IMR-90 (cell line): Measurements from ENCODE around the gene KBTBD8. TPM values are rescaled to one million over a fixed set of nuclear protein-coding genes. Genes with fewer than 3 reads are reported as not detected.

Source experiments
- ATAC-seq: fragments of 200-7000 bp; cut with Tn5 transposase; 2 replicates; pipeline ENCODE4 v1.9.1; 2020; ENCODE audit warnings: low read depth, mild to moderate bottlenecking, moderate library complexity
- BruUV-seq: library from RNA; stranded (reverse); fragments of 400-500 nt; replicated peaks from 2 replicates; lab custom pipeline; 2021; lab: Mats Ljungman, UMichigan
- CTCF ChIA-PET: fragments of 300-600 bp; formaldehyde crosslinking; extraction: SDS; loops from one replicate; lab custom pipeline; 2021; ENCODE audit warnings: antibody characterized with exemption; lab: Yijun Ruan, JAX
- POLR2A ChIA-PET: fragments of 300-600 bp; sonication (Branson Sonifier 250); formaldehyde crosslinking; loops from one replicate; lab custom pipeline; 2022; ENCODE audit warnings: antibody characterized with exemption; ENCODE audit not compliant: unreplicated experiment; lab: Charles Lee
- DNase-seq: peaks from one replicate; pipeline ENCODE4 v3.0.0; 2013
- H2AFZ ChIP-seq: replicated peaks from 2 replicates; pipeline ENCODE3; 2013; ENCODE audit warnings: low read length, mild to moderate bottlenecking; ENCODE audit not compliant: poor library complexity
- H2AK5ac ChIP-seq: 2 replicates; pipeline ENCODE4 v1.6.1; 2013; ENCODE audit warnings: low read depth, low read length, inconsistent platforms
- H2AK9ac ChIP-seq: replicated peaks from 2 replicates; pipeline ENCODE3; 2013; ENCODE audit warnings: mild to moderate bottlenecking, low read depth, low read length, moderate library complexity; ENCODE audit not compliant: poor library complexity
- H2BK120ac ChIP-seq: 2 replicates; pipeline ENCODE4 v1.6.1; 2013; ENCODE audit warnings: low read depth, low read length, inconsistent platforms
- H2BK15ac ChIP-seq: 3 replicates; pipeline ENCODE4 v1.6.1; 2013; ENCODE audit warnings: low read depth, low read length, inconsistent platforms
- H2BK20ac ChIP-seq: 2 replicates; pipeline ENCODE4 v1.6.1; 2013; ENCODE audit warnings: low read depth, mild to moderate bottlenecking, inconsistent platforms, low read length, moderate library complexity
- H2BK5ac ChIP-seq: 2 replicates; pipeline ENCODE4 v1.6.1; 2013; ENCODE audit warnings: mild to moderate bottlenecking, low read depth, low read length, inconsistent platforms; ENCODE audit not compliant: poor library complexity, severe bottlenecking
- H3K14ac ChIP-seq: replicated peaks from 2 replicates; pipeline ENCODE4 v1.6.1; 2013; ENCODE audit warnings: low read depth, low read length, inconsistent platforms
- H3K18ac ChIP-seq: 2 replicates; pipeline ENCODE4 v1.6.1; 2013; ENCODE audit warnings: low read depth, low read length, control low read depth
- H3K23ac ChIP-seq: 2 replicates; pipeline ENCODE4 v1.6.1; 2013; ENCODE audit warnings: low read depth, low read length, inconsistent platforms
- H3K27ac ChIP-seq: 2 replicates; pipeline ENCODE4 v1.5.1; 2013; ENCODE audit warnings: mild to moderate bottlenecking, control low read depth, low read length; ENCODE audit not compliant: insufficient read depth
- H3K27me3 ChIP-seq: 2 replicates; pipeline ENCODE4 v1.6.1; 2013; ENCODE audit warnings: low read length; ENCODE audit not compliant: control insufficient read depth, insufficient read depth
- H3K36me3 ChIP-seq: 2 replicates; pipeline ENCODE4 v1.6.1; 2013; ENCODE audit warnings: low read length, mixed read lengths; ENCODE audit not compliant: control insufficient read depth, insufficient read depth
- H3K4ac ChIP-seq: 2 replicates; pipeline ENCODE4 v1.6.1; 2013; ENCODE audit warnings: low read depth, low read length, inconsistent platforms
- H3K4me1 ChIP-seq: 2 replicates; pipeline ENCODE4 v1.6.1; 2013; ENCODE audit warnings: low read length, mixed read lengths; ENCODE audit not compliant: control insufficient read depth, insufficient read depth
- H3K4me2 ChIP-seq: 2 replicates; pipeline ENCODE4 v1.6.1; 2013; ENCODE audit warnings: low read depth, mild to moderate bottlenecking, control low read depth, low read length, moderate library complexity
- H3K4me3 ChIP-seq: 2 replicates; pipeline ENCODE4 v1.5.1; 2013; ENCODE audit warnings: low read depth, mild to moderate bottlenecking, control low read depth, low read length, moderate library complexity; ENCODE audit not compliant: insufficient read depth
- H3K56ac ChIP-seq: 2 replicates; pipeline ENCODE4 v1.6.1; 2013; ENCODE audit warnings: low read length, inconsistent platforms; ENCODE audit not compliant: insufficient read depth; ENCODE audit errors: extremely low read depth
- H3K79me1 ChIP-seq, 2 experiments: 2 replicates each; pipeline ENCODE4 v1.6.1; 2013; ENCODE audit warnings: low read length in 2 of 2, inconsistent platforms in 1 of 2, low read depth in 1 of 2
- H3K9ac ChIP-seq: 2 replicates; pipeline ENCODE4 v1.6.1; 2013; ENCODE audit warnings: low read depth, low read length, control low read depth
- H3K9me1 ChIP-seq: 2 replicates; pipeline ENCODE4 v1.6.1; 2013; ENCODE audit warnings: low read length, inconsistent platforms; ENCODE audit not compliant: insufficient read depth
- H3K9me3 ChIP-seq: 2 replicates; pipeline ENCODE4 v1.6.1; 2013; ENCODE audit warnings: low read length; ENCODE audit not compliant: control insufficient read depth, insufficient read depth
- H4K20me1 ChIP-seq: 2 replicates; pipeline ENCODE4 v1.6.1; 2013; ENCODE audit warnings: low read length, inconsistent platforms; ENCODE audit not compliant: insufficient read depth
- H4K5ac ChIP-seq: 2 replicates; pipeline ENCODE4 v1.6.1; 2013; ENCODE audit warnings: mild to moderate bottlenecking, low read depth, low read length, control low read depth
- H4K8ac ChIP-seq, 2 experiments: 2 replicates each; pipeline ENCODE4 v1.6.1; 2013; ENCODE audit warnings: low read depth in 2 of 2, low read length in 2 of 2, control low read depth in 1 of 2, inconsistent platforms in 1 of 2
- H4K91ac ChIP-seq: 2 replicates; pipeline ENCODE4 v1.6.1; 2013; ENCODE audit warnings: low read depth, low read length, inconsistent platforms; ENCODE audit not compliant: insufficient read depth
- BHLHE40 ChIP-seq: fragments of 150-350 bp; IDR thresholded peaks from 2 replicates; pipeline ENCODE4 v1.6.1; 2016; ENCODE audit warnings: mild to moderate bottlenecking, low read depth, low read length
- CEBPB ChIP-seq: IDR thresholded peaks from 2 replicates; pipeline ENCODE4 v1.6.1; 2012; ENCODE audit warnings: low read depth, low read length, improper control_type of control experiment
- MAFK ChIP-seq: IDR thresholded peaks from 2 replicates; pipeline ENCODE4 v1.6.1; 2012; ENCODE audit warnings: low read depth, low read length, improper control_type of control experiment
- NFE2L2 ChIP-seq: fragments of 150-350 bp; IDR thresholded peaks from 2 replicates; pipeline ENCODE4 v1.6.1; 2016; ENCODE audit warnings: low read depth, mild to moderate bottlenecking, low read length
- RCOR1 ChIP-seq: IDR thresholded peaks from 2 replicates; pipeline ENCODE4 v1.6.1; 2012; ENCODE audit warnings: mild to moderate bottlenecking, low read length, improper control_type of control experiment; ENCODE audit not compliant: insufficient replicate concordance
- RFX5 ChIP-seq: IDR thresholded peaks from 2 replicates; pipeline ENCODE4 v1.8.0; 2012; ENCODE audit warnings: low read depth, mild to moderate bottlenecking, low read length, moderate library complexity
- SMC3 ChIP-seq: fragments of 150-350 bp; IDR thresholded peaks from 2 replicates; pipeline ENCODE4 v1.6.1; 2016; ENCODE audit warnings: low read depth, mild to moderate bottlenecking, antibody characterized with exemption, low read length, moderate library complexity
- WGBS, 2 experiments: methylation state at CpG; one replicate each; pipeline versions ENCODE4 v1.1.5 to v1.1.7; 2013; ENCODE audit warnings: missing lambda C conversion rate in 2 of 2; ENCODE audit not compliant: insufficient read length in 1 of 2; ENCODE audit errors: extremely low coverage in 2 of 2; 5-methylcytosine and 5-hydroxymethylcytosine counted together
- dilution Hi-C: fragments of 300-500 bp; cut with HindIII; formaldehyde crosslinking; loops from one replicate; pipeline ENCODE4 v1.14.3; 2018; ENCODE audit warnings: low sequenced_read_pairs; ENCODE audit not compliant: unreplicated experiment
- in situ Hi-C: fragments of 300-500 bp; cut with MboI; formaldehyde crosslinking; loops from 3 replicates; pipeline ENCODE4 v1.14.3; 2019; ENCODE audit warnings: low sequenced_read_pairs, inconsistent platforms, mixed read lengths
- intact Hi-C: fragments of 100-400 bp; cut with micrococcal nuclease; formaldehyde crosslinking; loops from 2 replicates; pipeline ENCODE4 v1.10.0; 2022
- polyA plus RNA-seq, 3 experiments: library from polyadenylated mRNA; depleted of rRNA; stranded (reverse); fragments of >200 nt; gene quantifications; 2 replicates each; pipeline ENCODE4 v1.2.3, GENCODE V29; 2012; ENCODE audit warnings: low replicate concordance in 1 of 3
- total RNA-seq: library from RNA; depleted of rRNA; stranded (reverse); fragments of >200 nt; gene quantifications from 2 replicates; pipeline ENCODE4 v1.2.3, GENCODE V29; 2012
- TF ChIP-seq, protein P1 (sequence below): fragments of 150-350 bp; IDR thresholded peaks from 2 replicates; pipeline ENCODE4 v1.6.1; 2017; ENCODE audit warnings: mild to moderate bottlenecking, antibody characterized with exemption, low read length, low read depth
- TF ChIP-seq, protein P2 (sequence below): conservative IDR thresholded peaks from 2 replicates; pipeline ENCODE4 v1.5.1; 2012; ENCODE audit warnings: mild to moderate bottlenecking, low read depth, low read length, improper control_type of control experiment
- TF ChIP-seq, protein P3 (sequence below): fragments of 150-350 bp; IDR thresholded peaks from 2 replicates; pipeline ENCODE4 v1.6.1; 2016; ENCODE audit warnings: low read depth, mild to moderate bottlenecking, low read length, moderate library complexity, borderline replicate concordance

Gene KBTBD8
- total and polyA plus RNA-seq, 2 of the 4 experiments (the other 2 are of a cell fraction) = 1.5 to 8.6 TPM

DNA sequence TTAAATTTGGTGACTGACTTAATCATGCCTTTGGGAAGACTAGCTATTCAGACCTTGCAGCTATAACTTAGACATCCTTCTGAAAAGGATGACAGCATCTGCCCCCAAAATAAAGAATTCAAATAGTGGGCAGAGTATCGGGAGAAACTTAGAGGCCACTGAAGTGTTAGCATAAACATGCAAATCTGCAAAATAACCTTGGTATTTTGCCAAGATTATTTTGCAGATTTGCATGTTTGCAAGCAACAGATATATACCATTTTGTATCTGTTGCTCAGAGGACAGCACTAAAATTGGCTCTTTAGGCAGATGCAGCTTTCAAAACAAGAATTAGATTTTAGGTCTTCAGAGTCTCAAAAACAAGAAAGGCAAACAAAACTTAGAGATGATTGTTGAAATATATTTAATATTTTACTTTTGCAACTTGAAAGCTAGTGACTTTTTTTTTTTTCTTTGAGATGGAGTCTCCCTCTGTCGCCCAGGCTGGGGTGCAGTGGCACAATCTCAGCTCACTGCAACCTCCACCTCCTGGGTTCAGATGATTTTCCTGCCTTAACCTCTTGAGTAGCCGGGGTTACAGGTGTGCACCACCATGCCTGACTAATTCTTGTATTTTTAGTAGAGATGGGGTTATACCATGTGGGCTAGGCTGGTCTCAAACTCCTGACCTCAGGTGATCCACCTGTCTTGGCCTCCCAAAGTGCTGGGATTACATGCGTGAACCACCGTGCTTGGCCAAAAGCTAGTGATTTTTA is 47.8 kb downstream of the KBTBD8 start:
- Histone ChIP-seq H2BK120ac (no peak overlapping the region), H4K91ac (no peak overlapping the region), H3K27me3 (no peaks in the 10 kb centered on the region; the same call in none of the 2 replicates), H4K8ac (no peak overlapping the region), H2BK20ac (no peak overlapping the region), H3K36me3 (no peaks in the 10 kb centered on the region), H3K27ac (no peak overlapping the region), H4K5ac (no peak overlapping the region), H3K4me3 (no peak overlapping the region), H3K4me1 (peaks cover 4% of the 10 kb centered on the region), H3K4ac (no peak overlapping the region), H4K20me1 (no peaks in the 10 kb centered on the region), H2BK15ac (no peak overlapping the region), H2AK5ac (no peak overlapping the region), H3K23ac (no peak overlapping the region), H3K14ac (no peak overlapping the region), H3K9ac (no peak overlapping the region), H2AK9ac (no peak overlapping the region), H3K9me3 (no peaks in the 10 kb centered on the region), H3K18ac (no peak overlapping the region), H2BK5ac (no peak overlapping the region), H3K4me2 (no peak overlapping the region), H2AFZ (no peak overlapping the region), H3K56ac (no peak overlapping the region), H3K9me1 (no peaks in the 10 kb centered on the region), H3K79me1 (no peaks in the 10 kb centered on the region)
- ChIA-PET CTCF (interaction anchor here (0.6 to 3.5 kb wide), 2 partner anchors 74 to 174 kb away, joined by 9 to 12 read pairs; no protein-coding TSS in a partner anchor), POLR2A (no interaction called here)
- BruUV-seq = no TSS peak
- dilution Hi-C loops = no loop called here
- TF ChIP-seq MAFK (no peak), NFE2L2 (no peak), SMC3 (no peak), RFX5 (no peak), BHLHE40 (no peak), CEBPB (no peak), RCOR1 (no peak)
- TF ChIP-seq, protein P1, sequence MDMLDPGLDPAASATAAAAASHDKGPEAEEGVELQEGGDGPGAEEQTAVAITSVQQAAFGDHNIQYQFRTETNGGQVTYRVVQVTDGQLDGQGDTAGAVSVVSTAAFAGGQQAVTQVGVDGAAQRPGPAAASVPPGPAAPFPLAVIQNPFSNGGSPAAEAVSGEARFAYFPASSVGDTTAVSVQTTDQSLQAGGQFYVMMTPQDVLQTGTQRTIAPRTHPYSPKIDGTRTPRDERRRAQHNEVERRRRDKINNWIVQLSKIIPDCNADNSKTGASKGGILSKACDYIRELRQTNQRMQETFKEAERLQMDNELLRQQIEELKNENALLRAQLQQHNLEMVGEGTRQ = no peak
- TF ChIP-seq, protein P2, sequence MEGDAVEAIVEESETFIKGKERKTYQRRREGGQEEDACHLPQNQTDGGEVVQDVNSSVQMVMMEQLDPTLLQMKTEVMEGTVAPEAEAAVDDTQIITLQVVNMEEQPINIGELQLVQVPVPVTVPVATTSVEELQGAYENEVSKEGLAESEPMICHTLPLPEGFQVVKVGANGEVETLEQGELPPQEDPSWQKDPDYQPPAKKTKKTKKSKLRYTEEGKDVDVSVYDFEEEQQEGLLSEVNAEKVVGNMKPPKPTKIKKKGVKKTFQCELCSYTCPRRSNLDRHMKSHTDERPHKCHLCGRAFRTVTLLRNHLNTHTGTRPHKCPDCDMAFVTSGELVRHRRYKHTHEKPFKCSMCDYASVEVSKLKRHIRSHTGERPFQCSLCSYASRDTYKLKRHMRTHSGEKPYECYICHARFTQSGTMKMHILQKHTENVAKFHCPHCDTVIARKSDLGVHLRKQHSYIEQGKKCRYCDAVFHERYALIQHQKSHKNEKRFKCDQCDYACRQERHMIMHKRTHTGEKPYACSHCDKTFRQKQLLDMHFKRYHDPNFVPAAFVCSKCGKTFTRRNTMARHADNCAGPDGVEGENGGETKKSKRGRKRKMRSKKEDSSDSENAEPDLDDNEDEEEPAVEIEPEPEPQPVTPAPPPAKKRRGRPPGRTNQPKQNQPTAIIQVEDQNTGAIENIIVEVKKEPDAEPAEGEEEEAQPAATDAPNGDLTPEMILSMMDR = no peak
- TF ChIP-seq, protein P3, sequence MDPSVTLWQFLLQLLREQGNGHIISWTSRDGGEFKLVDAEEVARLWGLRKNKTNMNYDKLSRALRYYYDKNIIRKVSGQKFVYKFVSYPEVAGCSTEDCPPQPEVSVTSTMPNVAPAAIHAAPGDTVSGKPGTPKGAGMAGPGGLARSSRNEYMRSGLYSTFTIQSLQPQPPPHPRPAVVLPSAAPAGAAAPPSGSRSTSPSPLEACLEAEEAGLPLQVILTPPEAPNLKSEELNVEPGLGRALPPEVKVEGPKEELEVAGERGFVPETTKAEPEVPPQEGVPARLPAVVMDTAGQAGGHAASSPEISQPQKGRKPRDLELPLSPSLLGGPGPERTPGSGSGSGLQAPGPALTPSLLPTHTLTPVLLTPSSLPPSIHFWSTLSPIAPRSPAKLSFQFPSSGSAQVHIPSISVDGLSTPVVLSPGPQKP = no peak
- WGBS, 2 experiments = no CpG with 5 or more reads among the region's 5 CpGs
- in situ Hi-C loops = no loop called here
- ATAC-seq = no peak
- DNase-seq = no peak
- intact Hi-C loops = no loop called here
